ENCODE results near the gene NFATC3.
A peak's percentile ranks its signal among the peaks of the same experiment; 100 is the strongest.

The NFATC3 gene

DNA sequence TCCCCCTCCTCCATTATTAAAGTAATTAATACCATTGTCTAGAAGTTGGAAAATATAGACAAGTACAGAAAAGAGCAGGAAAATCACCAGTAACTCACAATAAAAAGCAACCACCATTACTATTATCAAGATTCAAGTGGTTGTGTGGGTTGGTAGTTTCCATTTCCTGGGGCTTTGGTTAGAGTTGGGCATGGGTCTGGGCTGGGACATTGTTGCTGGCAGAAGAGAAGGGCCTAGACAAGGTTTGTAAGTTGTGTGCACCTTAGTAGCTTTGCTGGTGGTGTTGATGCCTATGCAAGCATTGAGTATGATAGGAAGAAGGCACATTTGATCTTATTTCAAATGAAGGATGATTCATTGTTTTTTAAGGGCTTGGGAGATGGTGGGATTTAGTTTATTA is 25.4 kb upstream of the NFATC3 start:
- H3K4me1 ChIP-seq (ENCODE audit: insufficient read depth, poor library complexity, severe bottlenecking): no peaks in the 10 kb centered on the region
- no peaks in the 10 kb centered on the region for H3K27me3 ChIP-seq (ENCODE audit: insufficient read depth, poor library complexity, severe bottlenecking)
- DNase-seq (ENCODE audit: low spot score) (no peak), ATAC-seq (ENCODE audit: low read depth) (no peak)
- no peak overlapping the region for H3K4me3 ChIP-seq (ENCODE audit: severe bottlenecking)
- peaks cover 34% of the 10 kb centered on the region for H3K36me3 ChIP-seq (ENCODE audit: low read depth)
- TF ChIP-seq, protein P1, sequence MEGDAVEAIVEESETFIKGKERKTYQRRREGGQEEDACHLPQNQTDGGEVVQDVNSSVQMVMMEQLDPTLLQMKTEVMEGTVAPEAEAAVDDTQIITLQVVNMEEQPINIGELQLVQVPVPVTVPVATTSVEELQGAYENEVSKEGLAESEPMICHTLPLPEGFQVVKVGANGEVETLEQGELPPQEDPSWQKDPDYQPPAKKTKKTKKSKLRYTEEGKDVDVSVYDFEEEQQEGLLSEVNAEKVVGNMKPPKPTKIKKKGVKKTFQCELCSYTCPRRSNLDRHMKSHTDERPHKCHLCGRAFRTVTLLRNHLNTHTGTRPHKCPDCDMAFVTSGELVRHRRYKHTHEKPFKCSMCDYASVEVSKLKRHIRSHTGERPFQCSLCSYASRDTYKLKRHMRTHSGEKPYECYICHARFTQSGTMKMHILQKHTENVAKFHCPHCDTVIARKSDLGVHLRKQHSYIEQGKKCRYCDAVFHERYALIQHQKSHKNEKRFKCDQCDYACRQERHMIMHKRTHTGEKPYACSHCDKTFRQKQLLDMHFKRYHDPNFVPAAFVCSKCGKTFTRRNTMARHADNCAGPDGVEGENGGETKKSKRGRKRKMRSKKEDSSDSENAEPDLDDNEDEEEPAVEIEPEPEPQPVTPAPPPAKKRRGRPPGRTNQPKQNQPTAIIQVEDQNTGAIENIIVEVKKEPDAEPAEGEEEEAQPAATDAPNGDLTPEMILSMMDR (IDR thresholded peaks at IDR 0.05; ENCODE audit: poor library complexity, severe bottlenecking): no peak
- H3K27ac ChIP-seq (ENCODE audit: poor library complexity, severe bottlenecking): no peak overlapping the region
- H3K9me3 ChIP-seq (ENCODE audit: severe bottlenecking): no peaks in the 10 kb centered on the region

DNA sequence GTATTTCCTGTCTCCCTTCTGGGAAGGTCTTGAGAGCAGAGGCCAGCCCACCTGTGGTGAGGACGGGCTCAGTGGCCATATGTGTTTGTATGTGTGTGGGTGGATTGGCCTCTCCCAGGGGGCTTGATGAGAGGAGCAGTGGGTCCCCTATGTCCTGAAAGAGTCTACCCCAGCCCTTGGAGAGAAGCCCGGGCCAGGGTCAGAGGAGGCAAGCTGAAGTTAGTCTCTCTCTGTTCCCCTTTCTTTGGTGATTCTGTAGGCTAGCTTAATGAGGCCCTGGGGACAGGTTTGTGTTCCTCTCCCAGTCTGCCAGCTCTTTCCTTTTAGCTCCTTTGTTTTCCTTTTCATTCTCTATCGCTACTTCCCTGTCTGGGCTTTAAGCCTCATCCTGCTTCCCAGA is 23.8 kb upstream of the NFATC3 start:
- no peak overlapping the region for H3K4me3 ChIP-seq (ENCODE audit: severe bottlenecking)
- ATAC-seq (ENCODE audit: low read depth) (no peak), DNase-seq (ENCODE audit: low spot score) (no peak)
- no peaks in the 10 kb centered on the region for H3K27me3 ChIP-seq (ENCODE audit: insufficient read depth, poor library complexity, severe bottlenecking)
- TF ChIP-seq, protein P1 (IDR thresholded peaks at IDR 0.05; ENCODE audit: poor library complexity, severe bottlenecking): no peak
- H3K4me1 ChIP-seq (ENCODE audit: insufficient read depth, poor library complexity, severe bottlenecking): no peaks in the 10 kb centered on the region
- H3K36me3 ChIP-seq (ENCODE audit: low read depth): peaks cover 32% of the 10 kb centered on the region
- no peak overlapping the region for H3K27ac ChIP-seq (ENCODE audit: poor library complexity, severe bottlenecking)
- H3K9me3 ChIP-seq (ENCODE audit: severe bottlenecking): no peaks in the 10 kb centered on the region

DNA sequence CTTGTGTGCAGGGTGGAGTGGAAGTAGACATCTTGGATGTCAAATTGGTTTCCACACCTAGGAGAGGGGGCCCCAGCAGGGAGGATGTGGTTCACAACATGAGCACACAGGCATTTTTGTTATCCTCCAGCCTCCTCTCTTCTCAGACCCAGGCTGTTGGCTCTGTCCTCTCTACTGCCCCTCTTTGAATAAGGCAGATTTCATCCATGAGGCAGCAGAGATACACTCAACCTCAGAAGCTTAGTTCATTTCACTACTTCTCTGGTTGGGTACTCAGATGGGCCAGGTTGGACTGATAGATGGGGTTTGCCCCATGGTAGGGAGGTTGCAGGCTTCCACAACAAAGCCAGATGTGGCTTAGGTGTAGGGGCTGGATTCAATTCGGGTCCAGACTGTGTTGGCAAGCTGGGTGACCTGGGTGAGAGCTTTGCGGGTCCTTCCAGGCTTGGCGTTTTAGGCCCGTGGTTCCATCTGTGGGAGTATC is 22.2 kb upstream of the NFATC3 start:
- TF ChIP-seq, protein P1 (IDR thresholded peaks at IDR 0.05; ENCODE audit: poor library complexity, severe bottlenecking): no peak
- DNase-seq (ENCODE audit: low spot score): no peak
- Histone ChIP-seq H3K27me3 (ENCODE audit: insufficient read depth, poor library complexity, severe bottlenecking) (no peaks in the 10 kb centered on the region), H3K27ac (ENCODE audit: poor library complexity, severe bottlenecking) (no peak overlapping the region), H3K36me3 (ENCODE audit: low read depth) (peaks cover 35% of the 10 kb centered on the region), H3K9me3 (ENCODE audit: severe bottlenecking) (no peaks in the 10 kb centered on the region), H3K4me1 (ENCODE audit: insufficient read depth, poor library complexity, severe bottlenecking) (no peaks in the 10 kb centered on the region), H3K4me3 (ENCODE audit: severe bottlenecking) (no peak overlapping the region)
- no peak for ATAC-seq (ENCODE audit: low read depth)

DNA sequence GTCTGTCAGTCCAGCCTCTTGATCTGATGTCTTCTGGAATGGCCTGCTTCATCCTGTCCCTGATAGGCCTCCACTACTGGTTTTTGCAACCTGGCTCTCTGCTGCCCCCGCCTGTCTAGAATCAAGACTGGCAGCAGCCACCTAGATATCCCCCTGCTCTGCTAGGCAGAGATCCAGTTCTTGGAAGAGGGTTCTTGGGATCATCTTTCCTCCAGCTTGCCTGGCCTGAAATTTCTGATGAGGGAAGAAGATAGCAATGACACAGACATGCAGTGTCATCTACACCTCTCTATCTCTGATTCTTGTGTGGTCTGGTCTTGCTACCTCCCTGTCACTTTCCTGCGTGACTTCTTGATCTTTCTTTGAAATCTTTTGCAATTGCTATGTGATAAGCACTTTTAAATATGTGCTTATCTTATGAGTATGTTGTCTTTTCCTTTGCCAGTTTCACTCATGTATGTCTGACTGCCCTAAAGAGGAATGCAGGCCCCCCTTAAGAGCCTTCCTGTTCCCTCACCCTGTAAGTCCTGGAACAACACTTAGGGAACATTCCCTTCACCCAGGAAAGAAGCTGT is 20.3 kb upstream of the NFATC3 start:
- ATAC-seq (ENCODE audit: low read depth): peak; percentile 89
- peak overlapping the region; percentile 22 for H3K27ac ChIP-seq (ENCODE audit: poor library complexity, severe bottlenecking)

More for the DNA sequence above, 20.3 kb upstream of the NFATC3 start:
- Histone ChIP-seq H3K36me3 (ENCODE audit: low read depth) (peaks cover 33% of the 10 kb centered on the region), H3K4me1 (ENCODE audit: insufficient read depth, poor library complexity, severe bottlenecking) (no peaks in the 10 kb centered on the region), H3K9me3 (ENCODE audit: severe bottlenecking) (no peaks in the 10 kb centered on the region), H3K4me3 (ENCODE audit: severe bottlenecking) (no peak overlapping the region), H3K27me3 (ENCODE audit: insufficient read depth, poor library complexity, severe bottlenecking) (no peaks in the 10 kb centered on the region)
- TF ChIP-seq, protein P1 (IDR thresholded peaks at IDR 0.05; ENCODE audit: poor library complexity, severe bottlenecking): peak; percentile 89
- no peak for DNase-seq (ENCODE audit: low spot score)

All from RWPE2 (cell line).